HG02870 (cell line): ENCODE data around the gene C1QTNF2.

Experiments used
- ATAC-seq: cut with Tn5 transposase; IDR thresholded peaks from one replicate; pipeline ENCODE4 v1.9.1; 2021; ENCODE audit warnings: mild to moderate bottlenecking, moderate library complexity; ENCODE audit not compliant: unreplicated experiment

C1QTNF2 gene

GRCh38 chr5:160310140-160310539, 60.3 kb downstream of the C1QTNF2 start:
- ATAC-seq: no peak

- no peak for ATAC-seq
These were observed 63.7 kb downstream of the C1QTNF2 start for GRCh38 chr5:160306696-160307095.

- ATAC-seq: no peak
These were observed 65.1 kb downstream of the C1QTNF2 start for GRCh38 chr5:160305319-160305718.

GRCh38 chr5:160303690-160304089, 66.7 kb downstream of the C1QTNF2 start:
- ATAC-seq: no peak

GRCh38 chr5:160298189-160298588, 72.2 kb downstream of the C1QTNF2 start:
- no peak for ATAC-seq

GRCh38 chr5:160297776-160298175, 72.7 kb downstream of the C1QTNF2 start:
- no peak for ATAC-seq
